ENCODE data around the gene HSD17B11.
"Not testable (repeated sequence)": the region's sequence is repeated elsewhere in the genome, so short reads cannot be mapped to it uniquely, and the experiment has no call there.

The HSD17B11 gene

GRCh38 chr4:87387237-87387636 lies 3.8 kb downstream of the HSD17B11 start:
- TF ChIP-seq POLR2A (IDR thresholded peaks at IDR 0.05; ENCODE audit: extremely low read depth, insufficient read length), result no peak
- TF ChIP-seq, protein P1, sequence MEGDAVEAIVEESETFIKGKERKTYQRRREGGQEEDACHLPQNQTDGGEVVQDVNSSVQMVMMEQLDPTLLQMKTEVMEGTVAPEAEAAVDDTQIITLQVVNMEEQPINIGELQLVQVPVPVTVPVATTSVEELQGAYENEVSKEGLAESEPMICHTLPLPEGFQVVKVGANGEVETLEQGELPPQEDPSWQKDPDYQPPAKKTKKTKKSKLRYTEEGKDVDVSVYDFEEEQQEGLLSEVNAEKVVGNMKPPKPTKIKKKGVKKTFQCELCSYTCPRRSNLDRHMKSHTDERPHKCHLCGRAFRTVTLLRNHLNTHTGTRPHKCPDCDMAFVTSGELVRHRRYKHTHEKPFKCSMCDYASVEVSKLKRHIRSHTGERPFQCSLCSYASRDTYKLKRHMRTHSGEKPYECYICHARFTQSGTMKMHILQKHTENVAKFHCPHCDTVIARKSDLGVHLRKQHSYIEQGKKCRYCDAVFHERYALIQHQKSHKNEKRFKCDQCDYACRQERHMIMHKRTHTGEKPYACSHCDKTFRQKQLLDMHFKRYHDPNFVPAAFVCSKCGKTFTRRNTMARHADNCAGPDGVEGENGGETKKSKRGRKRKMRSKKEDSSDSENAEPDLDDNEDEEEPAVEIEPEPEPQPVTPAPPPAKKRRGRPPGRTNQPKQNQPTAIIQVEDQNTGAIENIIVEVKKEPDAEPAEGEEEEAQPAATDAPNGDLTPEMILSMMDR (IDR thresholded peaks at IDR 0.05; ENCODE audit: low read depth, low read length), result no peak
- TF ChIP-seq, protein P2, sequence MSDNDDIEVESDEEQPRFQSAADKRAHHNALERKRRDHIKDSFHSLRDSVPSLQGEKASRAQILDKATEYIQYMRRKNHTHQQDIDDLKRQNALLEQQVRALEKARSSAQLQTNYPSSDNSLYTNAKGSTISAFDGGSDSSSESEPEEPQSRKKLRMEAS (IDR thresholded peaks at IDR 0.05; ENCODE audit: low read depth, low read length), result no peak
- TF ChIP-seq MYC (IDR thresholded peaks at IDR 0.05; ENCODE audit: low read depth, low read length), result no peak
- H3K4me3 ChIP-seq (ENCODE audit: low read depth, low read length), result peak overlapping the region; percentile 100
- no peak for DNase-seq (ENCODE audit: low read depth)

DNA sequence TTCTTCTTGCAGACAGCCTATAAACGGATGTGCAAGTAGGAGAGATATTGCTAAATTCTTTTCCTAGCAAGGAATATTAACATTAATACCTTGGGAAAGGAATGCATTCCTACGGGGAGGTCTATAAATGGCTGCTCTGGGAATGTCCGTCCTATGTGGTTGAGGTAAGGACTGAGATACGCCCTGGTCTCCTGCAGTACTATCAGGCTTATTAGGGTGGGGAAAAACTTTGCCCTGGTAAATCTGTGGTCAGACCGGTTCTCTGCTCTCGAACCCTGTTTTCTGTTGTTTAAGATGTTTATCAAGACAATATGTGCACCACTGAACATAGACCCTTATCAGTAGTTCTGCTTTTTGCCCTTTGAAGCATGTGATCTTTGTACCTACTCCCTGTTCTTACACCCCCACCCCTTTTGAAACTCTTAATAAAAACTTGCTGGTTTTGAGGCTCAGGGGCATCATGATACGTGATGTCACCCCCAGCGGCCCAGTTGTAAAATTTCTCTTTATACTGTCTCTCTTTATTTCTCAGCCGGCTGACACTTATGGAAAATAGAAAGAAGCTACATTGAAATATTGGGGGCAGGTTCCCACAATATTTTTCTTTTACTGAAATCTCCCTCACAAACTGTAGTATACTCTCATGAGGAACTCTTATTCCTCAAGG lies 6.4 kb downstream of the HSD17B11 start:
- H3K4me3 ChIP-seq (ENCODE audit: low read depth, low read length), result peak overlapping the region; percentile 29
- DNase-seq (ENCODE audit: low read depth), result not testable (repeated sequence)

GRCh38 chr4:87382931-87383330 lies 8.1 kb downstream of the HSD17B11 start:
- DNase-seq (ENCODE audit: low read depth), result no peak
- TF ChIP-seq POLR2A (IDR thresholded peaks at IDR 0.05; ENCODE audit: extremely low read depth, insufficient read length) (no peak), MYC (IDR thresholded peaks at IDR 0.05; ENCODE audit: low read depth, low read length) (no peak)
- TF ChIP-seq, protein P1 (IDR thresholded peaks at IDR 0.05; ENCODE audit: low read depth, low read length), result no peak
- TF ChIP-seq, protein P2 (IDR thresholded peaks at IDR 0.05; ENCODE audit: low read depth, low read length), result no peak
- H3K4me3 ChIP-seq (ENCODE audit: low read depth, low read length), result no peak overlapping the region

DNA sequence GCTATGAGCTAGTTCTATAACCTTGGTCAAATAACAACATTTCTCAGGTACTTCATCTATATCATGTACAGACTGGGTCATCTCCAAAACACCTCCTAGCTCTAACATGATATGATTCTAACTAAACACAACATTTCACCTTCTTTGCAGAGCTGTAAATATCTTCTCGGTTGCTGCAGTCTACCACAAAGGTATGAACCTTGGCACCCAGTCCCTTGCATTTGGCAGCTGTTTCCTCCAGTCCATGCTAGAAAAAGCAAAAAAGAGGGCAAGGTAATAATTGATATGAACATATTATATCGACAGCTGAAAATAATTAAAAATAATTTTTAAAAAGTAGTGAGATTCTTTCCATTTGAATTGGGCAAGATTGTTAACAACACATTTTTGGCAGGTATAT lies 8.9 kb downstream of the HSD17B11 start:
- no peak overlapping the region for H3K4me3 ChIP-seq (ENCODE audit: low read depth, low read length)
- TF ChIP-seq, protein P1 (IDR thresholded peaks at IDR 0.05; ENCODE audit: low read depth, low read length), result no peak
- no peak for TF ChIP-seq POLR2A (IDR thresholded peaks at IDR 0.05; ENCODE audit: extremely low read depth, insufficient read length)
- TF ChIP-seq, protein P2 (IDR thresholded peaks at IDR 0.05; ENCODE audit: low read depth, low read length), result no peak
- TF ChIP-seq MYC (IDR thresholded peaks at IDR 0.05; ENCODE audit: low read depth, low read length), result no peak
- no peak for DNase-seq (ENCODE audit: low read depth)

DNA sequence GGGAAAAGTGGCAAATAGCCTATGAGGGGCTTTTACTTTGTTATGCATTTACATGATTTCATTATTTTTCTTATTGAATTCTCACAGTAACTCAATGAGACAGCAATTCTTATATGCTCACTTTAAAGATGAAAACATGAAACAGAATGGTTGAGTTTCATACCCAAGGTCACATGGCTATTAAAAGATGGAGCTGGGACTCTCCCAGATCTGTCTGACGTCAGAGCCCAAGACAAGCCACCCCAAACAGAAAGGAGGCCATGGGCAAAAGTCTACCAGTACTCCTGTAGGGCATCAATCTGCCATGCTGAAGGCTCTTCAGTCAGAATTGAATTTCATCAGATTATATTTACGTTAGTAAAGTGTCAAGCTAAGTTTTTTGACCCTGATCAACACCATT lies 13.2 kb downstream of the HSD17B11 start:
- H3K4me3 ChIP-seq (ENCODE audit: low read depth, low read length), result no peak overlapping the region
- TF ChIP-seq POLR2A (IDR thresholded peaks at IDR 0.05; ENCODE audit: extremely low read depth, insufficient read length), result no peak
- TF ChIP-seq, protein P1 (IDR thresholded peaks at IDR 0.05; ENCODE audit: low read depth, low read length), result no peak
- TF ChIP-seq, protein P2 (IDR thresholded peaks at IDR 0.05; ENCODE audit: low read depth, low read length), result no peak
- no peak for TF ChIP-seq MYC (IDR thresholded peaks at IDR 0.05; ENCODE audit: low read depth, low read length)
- no peak for DNase-seq (ENCODE audit: low read depth)

GRCh38 chr4:87375719-87376291 lies 15.2 kb downstream of the HSD17B11 start:
- DNase-seq (ENCODE audit: low read depth), result peak; percentile 65
- H3K4me3 ChIP-seq (ENCODE audit: low read depth, low read length), result no peak overlapping the region
- TF ChIP-seq, protein P2 (IDR thresholded peaks at IDR 0.05; ENCODE audit: low read depth, low read length), result no peak
- TF ChIP-seq, protein P1 (IDR thresholded peaks at IDR 0.05; ENCODE audit: low read depth, low read length), result peak; percentile 52
